WTC11 (cell line): ENCODE data around the gene ACR.

ENCODE experiments used
- NFYB ChIP-seq: sonication (generic); formaldehyde crosslinking; conservative IDR thresholded peaks from 2 replicates; pipeline ENCODE4 v1.8.0; 2022; ENCODE audit warnings: low read depth, missing genetic modification reagents
- RELA ChIP-seq: sonication (generic); formaldehyde crosslinking; IDR thresholded peaks from 2 replicates; pipeline ENCODE4 v1.8.1; 2022; ENCODE audit warnings: missing genetic modification reagents, mild to moderate bottlenecking, borderline replicate concordance
- TF ChIP-seq, protein P1 (sequence below): fragments of 250-450 bp; sonication (Bioruptor Pico); IDR thresholded peaks from 2 replicates; pipeline ENCODE4 v1.8.0; 2021; ENCODE audit warnings: mild to moderate bottlenecking
- TF ChIP-seq, protein P2 (sequence below): sonication (generic); formaldehyde crosslinking; IDR thresholded peaks from 2 replicates; pipeline ENCODE4 v1.8.0; 2022; ENCODE audit warnings: mild to moderate bottlenecking, missing genetic modification reagents
- TF ChIP-seq, protein P3 (sequence below): sonication (generic); formaldehyde crosslinking; IDR thresholded peaks from 2 replicates; pipeline ENCODE4 v1.8.0; 2022; ENCODE audit warnings: missing genetic modification reagents
- TF ChIP-seq, protein P4 (sequence below): fragments of 200-600 bp; IDR thresholded peaks from 2 replicates; pipeline ENCODE4 v1.8.0; 2022; ENCODE audit warnings: antibody characterized with exemption
- TF ChIP-seq, protein P5 (sequence below): sonication (generic); formaldehyde crosslinking; IDR thresholded peaks from 2 replicates; pipeline ENCODE4 v1.8.1; 2023; ENCODE audit warnings: mild to moderate bottlenecking, missing genetic modification reagents, moderate library complexity
- TF ChIP-seq, protein P6 (sequence below): sonication (generic); formaldehyde crosslinking; IDR thresholded peaks from 2 replicates; pipeline ENCODE4 v1.8.1; 2022; ENCODE audit warnings: low read depth, mild to moderate bottlenecking, moderate library complexity, missing genetic modification reagents, borderline replicate concordance
- TF ChIP-seq, protein P7 (sequence below): sonication (generic); formaldehyde crosslinking; IDR thresholded peaks from 2 replicates; pipeline ENCODE4 v1.8.1; 2022; ENCODE audit warnings: low read depth, missing genetic modification reagents, borderline replicate concordance
- TF ChIP-seq, protein P8 (sequence below): fragments of 250-450 bp; sonication (Bioruptor Pico); IDR thresholded peaks from 2 replicates; pipeline ENCODE4 v1.9.0; 2021; ENCODE audit warnings: mild to moderate bottlenecking

DNA sequence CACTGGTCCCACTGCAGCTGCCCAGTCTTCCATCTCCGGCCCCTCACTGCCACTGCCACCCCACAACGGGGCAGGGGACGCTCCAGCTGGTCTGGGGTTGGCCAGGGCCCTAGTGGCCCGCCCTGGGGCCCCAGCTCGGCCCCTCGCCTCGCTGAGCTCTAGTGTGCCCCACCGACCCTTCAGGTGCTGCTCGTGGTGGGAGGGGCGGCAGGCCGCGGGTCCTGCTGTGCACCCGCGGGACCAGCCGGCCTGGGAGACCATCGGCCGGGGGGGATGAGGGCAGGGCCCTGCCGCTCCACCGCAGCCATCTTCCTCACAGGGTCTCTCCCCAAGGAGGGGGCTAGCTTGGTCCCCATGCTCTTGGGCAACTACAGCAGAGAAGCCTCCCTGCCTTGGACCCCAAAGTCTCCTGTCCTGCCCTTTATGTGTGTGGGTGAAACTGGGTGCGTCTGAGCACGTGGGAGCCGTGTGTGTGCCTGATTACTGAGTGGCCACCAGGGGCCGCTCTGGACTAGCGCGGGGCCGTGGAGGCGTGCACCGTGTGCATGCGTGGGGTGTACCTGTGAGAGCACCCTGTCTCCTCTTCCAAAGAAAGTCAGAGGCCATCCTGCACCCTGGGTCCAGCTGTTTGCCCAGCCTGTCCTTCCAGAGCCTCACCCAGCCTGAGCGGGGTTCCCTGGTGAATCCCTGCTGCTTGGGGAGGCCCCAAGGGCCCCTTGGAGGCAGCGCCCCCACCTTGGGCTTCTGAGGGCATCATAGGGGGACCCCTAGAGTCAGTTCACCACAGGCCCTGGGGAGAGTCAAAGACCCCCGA lies 6.0 kb upstream of the ACR start:
- TF ChIP-seq, protein P1, sequence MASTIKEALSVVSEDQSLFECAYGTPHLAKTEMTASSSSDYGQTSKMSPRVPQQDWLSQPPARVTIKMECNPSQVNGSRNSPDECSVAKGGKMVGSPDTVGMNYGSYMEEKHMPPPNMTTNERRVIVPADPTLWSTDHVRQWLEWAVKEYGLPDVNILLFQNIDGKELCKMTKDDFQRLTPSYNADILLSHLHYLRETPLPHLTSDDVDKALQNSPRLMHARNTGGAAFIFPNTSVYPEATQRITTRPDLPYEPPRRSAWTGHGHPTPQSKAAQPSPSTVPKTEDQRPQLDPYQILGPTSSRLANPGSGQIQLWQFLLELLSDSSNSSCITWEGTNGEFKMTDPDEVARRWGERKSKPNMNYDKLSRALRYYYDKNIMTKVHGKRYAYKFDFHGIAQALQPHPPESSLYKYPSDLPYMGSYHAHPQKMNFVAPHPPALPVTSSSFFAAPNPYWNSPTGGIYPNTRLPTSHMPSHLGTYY (CRISPR knock-in tag) = 0 out of 2 replicates have a peak, but pooled peaks have one; percentile 42
- TF ChIP-seq, protein P2, sequence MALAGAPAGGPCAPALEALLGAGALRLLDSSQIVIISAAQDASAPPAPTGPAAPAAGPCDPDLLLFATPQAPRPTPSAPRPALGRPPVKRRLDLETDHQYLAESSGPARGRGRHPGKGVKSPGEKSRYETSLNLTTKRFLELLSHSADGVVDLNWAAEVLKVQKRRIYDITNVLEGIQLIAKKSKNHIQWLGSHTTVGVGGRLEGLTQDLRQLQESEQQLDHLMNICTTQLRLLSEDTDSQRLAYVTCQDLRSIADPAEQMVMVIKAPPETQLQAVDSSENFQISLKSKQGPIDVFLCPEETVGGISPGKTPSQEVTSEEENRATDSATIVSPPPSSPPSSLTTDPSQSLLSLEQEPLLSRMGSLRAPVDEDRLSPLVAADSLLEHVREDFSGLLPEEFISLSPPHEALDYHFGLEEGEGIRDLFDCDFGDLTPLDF (CRISPR knock-in tag) = no peak
- TF ChIP-seq, protein P3, sequence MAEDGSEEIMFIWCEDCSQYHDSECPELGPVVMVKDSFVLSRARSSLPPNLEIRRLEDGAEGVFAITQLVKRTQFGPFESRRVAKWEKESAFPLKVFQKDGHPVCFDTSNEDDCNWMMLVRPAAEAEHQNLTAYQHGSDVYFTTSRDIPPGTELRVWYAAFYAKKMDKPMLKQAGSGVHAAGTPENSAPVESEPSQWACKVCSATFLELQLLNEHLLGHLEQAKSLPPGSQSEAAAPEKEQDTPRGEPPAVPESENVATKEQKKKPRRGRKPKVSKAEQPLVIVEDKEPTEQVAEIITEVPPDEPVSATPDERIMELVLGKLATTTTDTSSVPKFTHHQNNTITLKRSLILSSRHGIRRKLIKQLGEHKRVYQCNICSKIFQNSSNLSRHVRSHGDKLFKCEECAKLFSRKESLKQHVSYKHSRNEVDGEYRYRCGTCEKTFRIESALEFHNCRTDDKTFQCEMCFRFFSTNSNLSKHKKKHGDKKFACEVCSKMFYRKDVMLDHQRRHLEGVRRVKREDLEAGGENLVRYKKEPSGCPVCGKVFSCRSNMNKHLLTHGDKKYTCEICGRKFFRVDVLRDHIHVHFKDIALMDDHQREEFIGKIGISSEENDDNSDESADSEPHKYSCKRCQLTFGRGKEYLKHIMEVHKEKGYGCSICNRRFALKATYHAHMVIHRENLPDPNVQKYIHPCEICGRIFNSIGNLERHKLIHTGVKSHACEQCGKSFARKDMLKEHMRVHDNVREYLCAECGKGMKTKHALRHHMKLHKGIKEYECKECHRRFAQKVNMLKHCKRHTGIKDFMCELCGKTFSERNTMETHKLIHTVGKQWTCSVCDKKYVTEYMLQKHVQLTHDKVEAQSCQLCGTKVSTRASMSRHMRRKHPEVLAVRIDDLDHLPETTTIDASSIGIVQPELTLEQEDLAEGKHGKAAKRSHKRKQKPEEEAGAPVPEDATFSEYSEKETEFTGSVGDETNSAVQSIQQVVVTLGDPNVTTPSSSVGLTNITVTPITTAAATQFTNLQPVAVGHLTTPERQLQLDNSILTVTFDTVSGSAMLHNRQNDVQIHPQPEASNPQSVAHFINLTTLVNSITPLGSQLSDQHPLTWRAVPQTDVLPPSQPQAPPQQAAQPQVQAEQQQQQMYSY (CRISPR knock-in tag) = no peak
- TF ChIP-seq, protein P4, sequence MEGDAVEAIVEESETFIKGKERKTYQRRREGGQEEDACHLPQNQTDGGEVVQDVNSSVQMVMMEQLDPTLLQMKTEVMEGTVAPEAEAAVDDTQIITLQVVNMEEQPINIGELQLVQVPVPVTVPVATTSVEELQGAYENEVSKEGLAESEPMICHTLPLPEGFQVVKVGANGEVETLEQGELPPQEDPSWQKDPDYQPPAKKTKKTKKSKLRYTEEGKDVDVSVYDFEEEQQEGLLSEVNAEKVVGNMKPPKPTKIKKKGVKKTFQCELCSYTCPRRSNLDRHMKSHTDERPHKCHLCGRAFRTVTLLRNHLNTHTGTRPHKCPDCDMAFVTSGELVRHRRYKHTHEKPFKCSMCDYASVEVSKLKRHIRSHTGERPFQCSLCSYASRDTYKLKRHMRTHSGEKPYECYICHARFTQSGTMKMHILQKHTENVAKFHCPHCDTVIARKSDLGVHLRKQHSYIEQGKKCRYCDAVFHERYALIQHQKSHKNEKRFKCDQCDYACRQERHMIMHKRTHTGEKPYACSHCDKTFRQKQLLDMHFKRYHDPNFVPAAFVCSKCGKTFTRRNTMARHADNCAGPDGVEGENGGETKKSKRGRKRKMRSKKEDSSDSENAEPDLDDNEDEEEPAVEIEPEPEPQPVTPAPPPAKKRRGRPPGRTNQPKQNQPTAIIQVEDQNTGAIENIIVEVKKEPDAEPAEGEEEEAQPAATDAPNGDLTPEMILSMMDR = peak; percentile 62
- TF ChIP-seq, protein P5, sequence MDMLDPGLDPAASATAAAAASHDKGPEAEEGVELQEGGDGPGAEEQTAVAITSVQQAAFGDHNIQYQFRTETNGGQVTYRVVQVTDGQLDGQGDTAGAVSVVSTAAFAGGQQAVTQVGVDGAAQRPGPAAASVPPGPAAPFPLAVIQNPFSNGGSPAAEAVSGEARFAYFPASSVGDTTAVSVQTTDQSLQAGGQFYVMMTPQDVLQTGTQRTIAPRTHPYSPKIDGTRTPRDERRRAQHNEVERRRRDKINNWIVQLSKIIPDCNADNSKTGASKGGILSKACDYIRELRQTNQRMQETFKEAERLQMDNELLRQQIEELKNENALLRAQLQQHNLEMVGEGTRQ (CRISPR knock-in tag) = peak; percentile 38
- TF ChIP-seq, protein P6, sequence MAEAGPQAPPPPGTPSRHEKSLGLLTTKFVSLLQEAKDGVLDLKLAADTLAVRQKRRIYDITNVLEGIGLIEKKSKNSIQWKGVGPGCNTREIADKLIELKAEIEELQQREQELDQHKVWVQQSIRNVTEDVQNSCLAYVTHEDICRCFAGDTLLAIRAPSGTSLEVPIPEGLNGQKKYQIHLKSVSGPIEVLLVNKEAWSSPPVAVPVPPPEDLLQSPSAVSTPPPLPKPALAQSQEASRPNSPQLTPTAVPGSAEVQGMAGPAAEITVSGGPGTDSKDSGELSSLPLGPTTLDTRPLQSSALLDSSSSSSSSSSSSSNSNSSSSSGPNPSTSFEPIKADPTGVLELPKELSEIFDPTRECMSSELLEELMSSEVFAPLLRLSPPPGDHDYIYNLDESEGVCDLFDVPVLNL (CRISPR knock-in tag) = no peak
- TF ChIP-seq NFYB (no peak), RELA (no peak)
- TF ChIP-seq, protein P7, sequence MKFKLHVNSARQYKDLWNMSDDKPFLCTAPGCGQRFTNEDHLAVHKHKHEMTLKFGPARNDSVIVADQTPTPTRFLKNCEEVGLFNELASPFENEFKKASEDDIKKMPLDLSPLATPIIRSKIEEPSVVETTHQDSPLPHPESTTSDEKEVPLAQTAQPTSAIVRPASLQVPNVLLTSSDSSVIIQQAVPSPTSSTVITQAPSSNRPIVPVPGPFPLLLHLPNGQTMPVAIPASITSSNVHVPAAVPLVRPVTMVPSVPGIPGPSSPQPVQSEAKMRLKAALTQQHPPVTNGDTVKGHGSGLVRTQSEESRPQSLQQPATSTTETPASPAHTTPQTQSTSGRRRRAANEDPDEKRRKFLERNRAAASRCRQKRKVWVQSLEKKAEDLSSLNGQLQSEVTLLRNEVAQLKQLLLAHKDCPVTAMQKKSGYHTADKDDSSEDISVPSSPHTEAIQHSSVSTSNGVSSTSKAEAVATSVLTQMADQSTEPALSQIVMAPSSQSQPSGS = no peak
- TF ChIP-seq, protein P8, sequence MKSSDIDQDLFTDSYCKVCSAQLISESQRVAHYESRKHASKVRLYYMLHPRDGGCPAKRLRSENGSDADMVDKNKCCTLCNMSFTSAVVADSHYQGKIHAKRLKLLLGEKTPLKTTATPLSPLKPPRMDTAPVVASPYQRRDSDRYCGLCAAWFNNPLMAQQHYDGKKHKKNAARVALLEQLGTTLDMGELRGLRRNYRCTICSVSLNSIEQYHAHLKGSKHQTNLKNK (CRISPR knock-in tag) = no peak
